ENCODE measurements around the gene RAB5A. TPM values are rescaled to one million over a fixed set of nuclear protein-coding genes. Genes with fewer than 3 reads are reported as not detected.
"Not testable (repeated sequence)": the region's sequence is repeated elsewhere in the genome, so short reads cannot be mapped to it uniquely, and the experiment has no call there.

Gene RAB5A
- total RNA-seq (2014; rRNA removed; shearing (Covaris generic)) = 56.6 and 74.8 TPM in 2 replicates

DNA sequence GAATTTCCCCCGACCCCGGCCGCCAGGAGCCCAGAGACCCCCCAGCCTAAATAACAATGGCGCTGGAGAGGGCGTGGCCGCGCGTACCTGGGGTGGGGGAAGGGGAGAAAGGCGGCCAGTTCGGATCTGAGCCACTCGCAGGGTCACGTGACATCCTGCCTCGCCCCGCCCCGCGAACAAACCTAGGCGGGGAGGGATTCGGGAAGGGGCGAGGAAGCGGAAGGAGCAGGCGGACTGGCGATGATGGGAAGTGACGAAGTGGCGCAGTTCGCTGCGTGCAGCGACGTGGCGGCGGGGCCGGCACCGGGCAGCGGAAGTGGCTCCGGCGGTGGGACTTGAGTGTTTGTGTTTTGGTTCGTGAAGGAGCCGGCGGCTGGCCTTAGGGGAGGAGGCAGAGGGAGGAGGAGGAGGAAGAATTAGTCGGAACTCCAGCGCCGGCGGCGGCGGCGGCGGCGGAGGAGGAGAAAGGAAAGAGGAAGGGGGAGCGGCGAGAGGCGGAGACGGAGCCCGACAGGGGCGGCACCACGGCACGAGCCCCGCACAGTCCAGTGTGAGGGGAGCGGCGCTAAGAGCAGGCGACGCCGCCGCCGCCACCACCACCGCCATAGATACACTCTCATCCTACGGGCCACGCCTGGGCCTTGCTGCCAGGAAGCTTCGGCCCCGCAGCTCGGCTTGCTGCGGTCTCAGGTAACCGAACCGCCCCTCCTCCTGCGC lies at the start of gene RAB5A:
Gene RAB5A (plus strand): TSS at position 266 of the 717 bp plus-strand sequence. CDS start 3,802 bp downstream, outside the sequence.
- DNase-seq (ENCODE audit: low spot score) = peak; percentile 96

DNA sequence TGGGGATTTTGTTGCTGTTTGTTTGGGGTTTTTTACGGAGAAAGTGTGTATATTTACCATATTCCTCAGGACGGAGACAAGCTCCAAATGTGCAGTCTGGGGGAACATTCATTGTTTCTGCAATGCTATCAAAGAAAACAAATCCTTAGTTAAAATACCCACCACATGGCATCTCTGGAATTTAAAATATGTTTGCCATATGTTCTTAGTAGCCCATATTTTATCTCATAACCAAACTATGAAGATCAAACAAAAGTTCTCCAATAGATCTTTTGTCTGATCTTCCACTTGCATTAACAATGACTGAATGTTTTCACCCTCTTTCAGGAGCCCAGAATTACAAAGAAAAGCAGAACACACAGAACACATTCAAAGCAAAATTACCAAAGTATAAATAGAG lies 48.2 kb upstream of the RAB5A start:
- DNase-seq (ENCODE audit: low spot score) = peak; percentile 13

- DNase-seq (ENCODE audit: low spot score) = no peak
Measured at GRCh38 chr3:19899264-19899663, 47.6 kb upstream of the RAB5A start.

GRCh38 chr3:19899833-19900232 lies 47.1 kb upstream of the RAB5A start:
- not testable (repeated sequence) for DNase-seq (ENCODE audit: low spot score)

GRCh38 chr3:19901337-19901736 lies 45.6 kb upstream of the RAB5A start:
- no peak for DNase-seq (ENCODE audit: low spot score)

DNA sequence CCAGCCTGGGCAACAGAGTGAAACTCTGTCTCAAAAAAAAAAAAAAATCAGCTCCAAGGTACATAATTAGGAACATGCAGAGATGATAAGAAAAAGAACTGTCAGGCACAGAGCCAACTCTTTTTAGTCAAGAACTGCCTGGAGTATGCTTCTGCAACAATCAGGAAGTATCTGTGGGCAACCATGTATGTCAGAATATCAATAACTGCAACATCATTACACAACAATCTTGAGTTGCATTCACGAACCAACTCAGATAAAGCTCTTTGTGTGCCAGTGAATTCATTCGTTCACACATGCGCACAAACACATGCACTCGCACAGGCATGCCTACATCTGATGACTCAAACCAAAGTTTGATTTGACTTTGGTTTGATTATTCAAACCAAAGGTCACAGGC lies 45.0 kb upstream of the RAB5A start:
- no peak for DNase-seq (ENCODE audit: low spot score)

- DNase-seq (ENCODE audit: low spot score) = no peak
Measured at GRCh38 chr3:19903649-19904048, 43.2 kb upstream of the RAB5A start.

- DNase-seq (ENCODE audit: low spot score) = no peak
Measured at GRCh38 chr3:19907523-19907922, 39.4 kb upstream of the RAB5A start.

DNA sequence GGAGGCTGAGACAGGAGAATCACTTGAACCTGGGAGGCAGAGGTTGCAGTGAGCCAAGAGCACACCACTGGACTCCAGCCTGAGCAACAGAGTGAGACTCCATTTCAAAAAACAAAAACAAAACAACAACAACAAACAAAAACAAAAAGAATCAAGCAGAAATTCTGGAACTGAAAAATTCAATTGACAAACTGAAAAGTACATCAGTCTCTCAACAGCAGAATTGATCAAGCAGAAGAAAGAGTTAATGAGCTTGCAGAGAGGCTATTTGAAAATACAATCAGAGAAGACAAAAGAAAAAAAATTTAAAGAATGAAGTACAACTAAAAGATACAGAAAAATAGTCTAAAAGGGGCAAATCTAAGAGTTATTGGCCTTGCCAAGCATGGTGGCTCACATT lies 35.4 kb upstream of the RAB5A start:
- DNase-seq (ENCODE audit: low spot score) = no peak

DNA sequence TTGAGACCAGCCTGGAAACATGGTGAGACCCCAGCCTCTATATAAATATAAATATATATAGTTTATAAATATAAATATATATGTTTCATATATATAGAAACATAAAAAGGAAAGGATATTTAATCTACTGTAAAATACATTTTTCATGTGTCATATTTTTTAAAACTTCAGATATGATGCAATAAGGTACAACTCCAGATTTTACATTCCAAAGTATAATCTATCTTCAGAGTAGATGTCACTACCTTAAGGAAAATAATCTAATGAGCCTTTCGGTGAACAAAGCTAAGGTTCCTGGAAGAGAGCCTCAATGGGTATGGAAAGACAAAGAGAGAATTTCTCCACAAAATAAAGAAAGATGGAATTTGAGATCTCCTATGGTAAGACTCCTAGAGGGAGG lies 29.7 kb upstream of the RAB5A start:
- DNase-seq (ENCODE audit: low spot score) = no peak

DNA sequence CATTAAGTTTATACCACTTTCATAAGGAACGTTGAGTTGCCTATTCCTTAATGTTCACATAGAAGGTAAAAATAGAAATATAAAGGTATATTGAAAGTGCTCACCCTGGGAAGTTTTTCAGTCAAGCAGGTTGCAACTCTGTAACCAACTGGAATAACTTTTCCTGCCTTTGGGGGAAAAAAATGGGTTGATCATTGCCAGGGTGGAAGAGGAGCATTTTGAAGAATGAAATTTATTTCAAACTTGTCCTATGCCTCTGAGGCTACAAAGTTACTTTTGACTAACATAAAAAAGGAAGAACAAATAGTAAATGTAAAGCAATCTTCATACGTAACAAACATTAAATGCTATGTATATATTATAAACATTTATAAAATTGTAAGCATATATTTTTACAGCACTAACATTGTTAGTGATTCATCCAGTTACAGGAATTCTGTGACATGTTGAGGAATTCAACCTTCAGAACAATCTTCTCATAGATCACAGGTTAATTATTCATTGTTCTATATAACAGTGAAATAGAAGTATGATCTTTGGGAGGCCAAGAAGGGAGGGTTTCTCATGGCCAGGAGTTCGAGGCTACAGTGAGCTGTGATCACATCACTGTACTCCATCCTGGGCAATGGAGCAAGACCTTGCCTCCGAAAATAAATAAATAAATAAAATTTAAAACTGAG lies 26.4 kb upstream of the RAB5A start:
- DNase-seq (ENCODE audit: low spot score) = no peak

GRCh38 chr3:19931180-19931692 lies 15.7 kb upstream of the RAB5A start:
- DNase-seq (ENCODE audit: low spot score) = no peak

DNA sequence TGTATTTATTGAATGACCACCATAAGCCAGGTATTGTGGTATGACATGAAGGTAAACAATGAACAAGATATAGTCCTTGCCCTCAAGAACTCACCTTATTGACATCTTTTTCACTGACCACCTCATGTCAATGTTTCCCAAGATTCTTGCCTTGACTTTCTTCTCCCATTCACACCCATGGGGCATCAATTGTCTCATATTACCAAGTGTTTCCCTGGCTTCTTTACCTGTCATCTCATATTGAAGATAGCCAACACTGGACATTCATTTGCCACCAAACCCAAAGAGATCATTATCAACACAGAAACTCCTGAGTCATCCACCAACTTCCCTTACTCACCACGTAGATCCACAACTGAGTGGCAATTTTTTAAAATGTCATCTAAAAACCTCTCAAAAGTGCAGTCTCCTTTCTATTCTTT lies 15.1 kb upstream of the RAB5A start:
- peak; percentile 40 for DNase-seq (ENCODE audit: low spot score)

DNA sequence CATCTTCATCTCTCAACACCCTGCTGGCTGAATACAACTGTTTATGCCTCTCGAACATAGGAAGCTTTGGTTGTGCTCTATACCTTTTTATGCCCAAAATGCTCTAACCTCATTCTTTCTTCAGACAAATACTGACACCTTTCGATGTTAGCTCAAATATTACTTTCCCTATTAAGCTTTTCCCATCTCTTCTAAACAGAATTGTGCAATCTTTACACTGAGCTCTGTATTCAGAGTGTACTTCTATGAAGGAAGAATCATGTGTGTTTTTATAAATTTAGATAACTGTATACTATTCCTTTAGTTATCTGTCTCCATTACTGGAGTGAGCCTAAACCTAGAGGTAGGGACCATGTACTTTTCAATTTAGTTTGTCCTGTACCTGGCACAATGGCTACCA lies 14.5 kb upstream of the RAB5A start:
- DNase-seq (ENCODE audit: low spot score) = no peak

DNA sequence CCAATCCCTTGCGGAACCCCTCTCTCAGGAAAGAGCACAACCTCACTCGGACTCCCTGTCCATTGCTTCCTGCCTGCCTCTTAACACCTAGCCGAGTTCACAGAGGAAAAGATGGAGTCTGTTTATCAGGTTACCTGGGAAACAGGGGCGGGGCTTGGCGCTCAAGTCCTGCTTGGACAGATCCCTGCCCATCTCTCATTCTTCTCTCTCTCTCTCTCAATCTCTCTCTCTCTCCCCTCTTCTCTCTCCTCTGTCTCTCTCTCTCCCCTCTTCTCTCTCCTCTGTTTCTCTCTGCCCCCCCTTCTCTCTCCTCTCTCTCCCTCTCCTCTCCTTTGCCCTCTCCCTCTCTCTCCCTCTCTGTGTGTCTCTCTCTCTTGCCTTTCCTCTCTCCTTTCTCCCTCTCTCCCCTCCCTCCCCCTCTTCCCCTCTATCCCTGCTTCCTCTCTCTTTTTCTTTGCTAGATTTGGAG lies 12.8 kb upstream of the RAB5A start, which contains the start of gene EFHB:
Gene EFHB (minus strand): TSS at position 120 of the 469 bp plus-strand sequence. CDS start 199 bp downstream, outside the sequence.
- peak; percentile 30 for DNase-seq (ENCODE audit: low spot score)

DNA sequence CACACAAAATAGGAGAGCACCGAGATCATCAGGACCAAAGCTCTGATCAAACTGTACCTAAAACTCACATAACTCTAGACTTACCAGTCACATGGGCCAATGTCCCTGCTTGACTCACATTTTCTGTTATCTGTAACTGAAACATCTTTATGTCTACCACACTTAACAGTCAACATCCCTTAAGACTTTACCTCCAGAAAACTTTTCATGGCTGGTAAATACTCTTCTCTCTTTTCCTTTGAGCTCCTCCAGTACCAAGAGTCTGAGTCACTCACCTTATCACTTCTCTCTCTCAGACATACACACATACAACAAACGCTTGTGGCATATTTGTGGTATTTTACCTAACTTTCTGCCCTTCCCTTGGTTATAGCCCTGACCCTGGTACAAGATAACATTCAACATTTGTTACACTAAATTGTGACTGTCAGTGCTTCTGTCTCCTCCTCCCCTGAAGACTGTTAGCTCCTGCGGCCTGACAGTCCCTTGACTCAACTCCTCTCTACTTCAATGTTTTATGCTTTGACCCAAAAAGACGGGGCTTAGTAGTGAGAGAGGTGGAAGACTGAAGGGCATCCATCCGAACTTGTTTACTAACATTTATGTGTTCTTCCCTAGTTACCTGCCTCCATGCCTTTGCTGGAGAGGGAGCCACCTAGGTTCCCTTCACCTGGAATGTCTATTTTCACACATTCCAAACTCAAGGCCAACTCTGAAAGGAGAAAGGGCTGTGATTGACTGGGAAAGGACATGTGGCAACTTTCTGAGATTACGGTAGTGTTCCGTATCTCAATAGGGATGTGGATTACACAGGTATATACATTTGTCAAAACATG lies 9.2 kb upstream of the RAB5A start:
- DNase-seq (ENCODE audit: low spot score) = peak; percentile 91

- DNase-seq (ENCODE audit: low spot score) = no peak
Measured at GRCh38 chr3:19938295-19938627, 8.6 kb upstream of the RAB5A start.

DNA sequence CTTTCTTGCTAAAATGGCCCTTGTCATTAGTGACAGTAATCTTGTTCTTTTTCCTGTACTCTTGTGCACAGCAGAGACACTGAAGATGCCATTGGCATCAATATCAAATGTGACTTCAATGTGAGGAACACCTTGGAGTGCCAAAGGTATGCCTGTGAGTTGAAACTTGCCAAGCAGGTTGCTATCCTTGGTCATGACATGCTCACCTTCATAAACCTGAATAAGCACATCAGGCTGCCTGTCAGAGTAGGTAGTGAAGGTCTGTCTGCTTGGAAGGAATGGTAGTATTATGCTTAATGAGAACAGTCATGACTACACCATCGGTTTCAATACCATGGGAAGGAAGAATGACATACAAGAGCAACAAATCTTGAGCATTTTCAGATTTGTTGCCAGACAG lies 6.3 kb upstream of the RAB5A start:
- no peak for DNase-seq (ENCODE audit: low spot score)

DNA sequence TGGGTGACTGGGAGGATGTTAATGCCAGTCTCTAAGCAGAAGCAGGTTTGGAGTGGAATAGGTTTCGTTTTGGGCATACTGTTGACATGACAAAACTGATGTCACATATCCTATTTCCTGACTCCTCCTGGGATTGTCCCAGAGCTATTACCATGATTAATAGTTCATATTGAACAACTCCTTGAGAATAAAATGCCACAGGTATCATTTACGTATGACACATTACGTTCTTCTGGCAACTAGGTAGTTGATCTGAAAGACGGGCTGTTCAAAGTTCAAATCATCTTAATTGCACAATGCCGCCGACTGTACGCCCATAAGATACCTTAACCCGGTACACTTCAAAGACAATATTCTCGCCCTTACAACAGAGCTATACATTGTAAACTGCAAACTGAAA lies 1.4 kb upstream of the RAB5A start:
- peak; percentile 18 for DNase-seq (ENCODE audit: low spot score)

- no peak for DNase-seq (ENCODE audit: low spot score)
Measured at GRCh38 chr3:19945969-19946831, 697 bp upstream of the RAB5A start.
